Activated CD4-positive, alpha-beta T cell treated with anti-CD3 and anti-CD28 coated beads, Interleukin-10, Interleukin-2, amounts not matched to agents 100 ng/mL and 50 ng/mL, durations not matched to agents 16 hours and 8 hours (primary cell): ENCODE data around the gene SLC35F1.

ENCODE experiments used
- DNase-seq: peaks from one replicate; pipeline ENCODE4 v3.0.0-alpha.2; 2020

Gene SLC35F1

DNA sequence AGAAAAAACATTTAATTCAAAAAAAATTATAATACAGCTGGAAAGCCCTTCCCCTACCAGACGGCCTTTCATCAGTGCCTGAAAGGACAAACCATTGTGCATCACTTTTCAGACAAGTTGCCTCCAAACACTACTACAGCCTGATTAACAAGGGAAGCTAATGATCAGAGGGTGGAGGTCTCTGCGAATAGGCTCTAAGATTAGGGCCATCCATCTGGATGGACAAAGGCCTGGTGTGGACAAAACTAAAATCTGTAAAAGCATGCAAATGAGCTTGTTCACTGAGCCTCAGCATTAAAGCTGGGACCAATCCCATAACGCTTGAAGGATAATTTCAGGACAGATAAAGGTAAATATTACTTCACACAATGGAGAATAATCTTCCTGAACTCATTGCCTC, 412.4 kb downstream of the SLC35F1 start:
- DNase-seq: no peak

DNA sequence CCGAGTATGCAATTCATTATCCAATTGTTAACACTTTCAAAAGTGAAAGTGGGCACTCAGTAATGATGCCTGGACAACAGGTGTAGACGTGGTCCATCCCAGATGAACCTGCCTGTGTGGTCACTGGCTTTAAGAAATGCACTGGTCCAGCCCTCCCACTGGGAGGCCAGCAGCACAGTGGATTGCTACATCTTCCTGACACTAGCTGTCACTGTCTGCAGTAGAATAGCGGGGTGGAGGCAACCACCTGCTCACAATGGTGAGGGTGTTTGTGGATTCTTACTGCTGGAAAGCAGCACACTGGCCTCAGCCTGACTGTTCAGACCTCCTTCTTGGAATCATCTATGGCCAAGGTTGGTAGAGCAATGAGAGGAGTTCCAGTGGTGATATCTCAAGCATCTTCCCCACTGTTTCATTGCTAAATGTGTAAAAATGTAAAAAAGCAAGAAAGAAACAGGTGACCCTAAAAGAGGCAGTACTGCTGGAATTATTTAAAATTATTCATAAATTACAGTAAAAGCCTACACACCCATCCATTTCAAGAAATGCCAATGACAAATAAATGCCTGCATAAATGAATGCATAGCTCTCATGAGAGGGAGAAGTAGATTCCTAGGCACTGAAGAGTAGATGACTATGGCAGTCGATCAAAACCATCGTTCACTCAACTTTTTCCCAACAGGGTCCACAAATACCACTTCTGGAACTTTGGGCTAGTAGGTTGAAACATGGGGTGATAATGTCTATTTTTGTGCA, 413.0 kb downstream of the SLC35F1 start:
- no peak for DNase-seq

DNA sequence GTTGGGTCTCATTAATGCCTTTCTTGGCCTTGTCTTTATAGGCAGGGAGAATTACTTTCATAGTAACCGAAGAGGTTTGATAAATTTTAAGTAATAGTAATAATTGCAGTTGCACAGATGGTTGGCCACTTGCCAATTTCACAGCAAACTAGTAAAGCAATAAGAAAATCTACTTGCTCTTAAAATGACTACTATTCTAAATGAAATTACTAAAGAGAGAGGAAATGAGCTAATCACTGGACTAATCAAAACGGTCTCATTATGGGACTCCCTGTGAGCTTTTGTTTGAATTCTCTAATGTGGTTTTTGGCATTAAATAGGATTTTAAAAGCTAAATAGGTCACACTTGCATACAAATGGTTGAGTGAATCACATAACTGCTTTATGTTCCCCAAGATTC, 413.6 kb downstream of the SLC35F1 start:
- DNase-seq: peak; percentile 17

DNA sequence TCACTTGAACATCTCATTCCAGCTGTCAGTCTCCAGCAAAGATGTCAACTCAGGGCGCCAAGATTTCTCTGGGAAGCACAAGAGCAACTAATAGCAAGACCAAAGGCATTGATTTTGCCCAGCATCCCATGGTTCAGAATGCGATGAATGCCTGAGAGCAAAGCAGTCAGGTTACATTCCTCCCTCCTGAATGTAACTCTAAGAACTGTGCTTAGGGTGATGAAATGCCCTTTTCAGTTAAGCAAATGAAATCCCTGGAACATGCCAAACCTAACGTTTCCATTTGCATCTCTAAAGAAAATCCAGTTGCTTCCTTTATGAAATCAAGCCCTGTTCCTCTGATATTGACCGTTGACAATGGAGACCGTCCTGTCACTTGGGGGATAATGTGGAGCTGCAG, 417.1 kb downstream of the SLC35F1 start:
- no peak for DNase-seq

DNA sequence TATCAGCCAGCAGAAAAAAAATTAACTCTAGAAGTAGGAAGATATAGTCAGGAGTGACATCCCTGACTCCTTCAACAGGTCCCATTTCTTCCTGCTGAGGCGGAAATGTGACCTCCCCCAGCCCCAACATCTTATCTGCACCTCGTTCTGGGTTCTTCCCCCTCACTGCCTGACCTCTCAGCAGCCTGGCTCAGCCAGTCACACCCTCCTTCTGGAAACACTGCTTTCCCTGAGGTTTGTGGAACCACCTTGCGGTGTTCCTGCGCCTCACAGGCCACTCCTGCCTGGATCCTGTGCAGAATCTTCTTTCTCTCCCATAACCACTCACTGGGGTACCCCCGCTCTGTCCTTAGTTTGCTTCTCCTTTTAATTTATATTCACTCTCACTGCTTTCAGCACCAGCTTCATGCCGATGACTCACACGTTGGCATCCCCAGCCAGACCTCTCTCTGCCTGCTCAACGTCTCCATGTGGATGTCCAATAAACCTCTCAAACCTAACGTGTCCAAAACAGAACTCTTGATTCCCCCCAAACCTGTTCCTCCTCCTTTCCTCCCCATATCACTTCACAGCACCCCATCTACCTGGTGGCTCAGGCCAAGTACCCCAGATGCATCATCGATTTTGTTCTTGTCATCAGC, 418.3 kb downstream of the SLC35F1 start:
- DNase-seq: no peak

DNA sequence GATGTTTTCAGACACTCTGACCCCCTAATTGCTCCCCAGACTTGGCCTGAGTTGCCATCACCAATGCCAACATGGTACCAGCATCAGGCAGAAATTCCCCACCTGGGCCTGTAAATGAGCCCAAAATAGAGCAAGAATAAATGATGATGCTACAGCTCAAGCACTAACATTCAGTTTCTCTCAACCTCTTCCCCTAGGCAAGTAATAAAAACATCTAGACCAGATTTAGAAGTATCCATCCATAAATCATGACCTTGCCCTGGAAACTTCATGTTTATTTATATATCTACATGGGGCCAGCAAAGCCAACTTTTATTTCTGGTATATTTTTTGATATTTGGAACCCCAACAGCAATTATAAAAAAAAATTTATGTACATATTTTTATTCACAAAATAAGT, 419.6 kb downstream of the SLC35F1 start:
- no peak for DNase-seq

DNA sequence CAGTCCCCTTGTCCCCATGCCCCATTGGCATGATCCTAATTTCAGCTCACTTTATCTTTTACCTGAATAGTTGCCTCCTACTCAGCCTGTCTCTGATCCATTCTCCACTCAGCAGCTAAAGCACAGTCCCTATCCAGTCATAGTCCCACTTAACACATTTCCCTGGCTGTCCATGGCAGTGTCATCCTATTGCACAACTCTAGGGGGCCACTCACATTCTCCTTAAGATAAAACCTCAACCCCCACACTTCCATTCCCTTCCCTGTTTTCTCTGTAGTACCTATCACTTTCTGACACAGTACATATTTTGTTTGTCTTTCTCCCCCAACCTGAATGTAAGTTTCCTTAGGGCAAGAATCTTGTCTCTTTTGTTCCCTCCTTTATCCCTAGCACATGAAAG, 420.2 kb downstream of the SLC35F1 start:
- no peak for DNase-seq

DNA sequence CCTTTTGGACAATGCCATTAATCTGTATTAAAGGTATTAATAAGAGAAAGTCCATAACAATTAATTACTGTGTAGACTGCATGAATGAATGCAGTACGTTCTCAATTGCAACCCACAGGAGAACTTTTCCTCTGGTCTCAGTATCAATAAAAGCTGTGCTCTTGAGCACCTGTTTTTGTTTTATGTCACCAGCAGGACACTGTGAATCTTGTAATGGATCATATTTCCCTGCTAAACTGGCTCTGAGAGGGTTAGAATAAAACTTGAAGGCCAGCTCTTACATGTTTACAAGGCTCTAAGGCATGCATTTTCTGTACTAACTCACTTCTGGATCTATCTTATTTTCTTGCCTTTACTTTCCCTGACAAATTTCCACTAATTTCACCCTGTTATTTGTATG, 426.7 kb downstream of the SLC35F1 start:
- no peak for DNase-seq

DNA sequence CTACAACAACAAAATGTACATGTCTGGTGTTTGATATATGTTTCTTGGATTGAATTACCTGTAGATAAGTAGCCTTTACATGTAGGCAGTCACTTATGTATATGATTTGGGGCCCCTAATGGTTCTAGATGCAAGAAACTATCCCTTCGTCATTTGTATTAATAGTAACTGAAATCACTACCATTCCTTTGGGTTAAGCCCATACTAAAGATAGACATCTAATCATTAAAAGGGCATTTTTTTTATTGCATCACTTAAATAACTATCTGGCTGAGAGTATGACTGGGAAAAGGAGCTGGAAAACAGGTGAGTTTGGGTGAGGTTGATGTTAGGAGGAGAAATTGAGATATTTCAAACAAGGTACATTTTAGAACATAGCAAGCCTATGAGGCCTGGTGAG, 427.6 kb downstream of the SLC35F1 start:
- DNase-seq: no peak

DNA sequence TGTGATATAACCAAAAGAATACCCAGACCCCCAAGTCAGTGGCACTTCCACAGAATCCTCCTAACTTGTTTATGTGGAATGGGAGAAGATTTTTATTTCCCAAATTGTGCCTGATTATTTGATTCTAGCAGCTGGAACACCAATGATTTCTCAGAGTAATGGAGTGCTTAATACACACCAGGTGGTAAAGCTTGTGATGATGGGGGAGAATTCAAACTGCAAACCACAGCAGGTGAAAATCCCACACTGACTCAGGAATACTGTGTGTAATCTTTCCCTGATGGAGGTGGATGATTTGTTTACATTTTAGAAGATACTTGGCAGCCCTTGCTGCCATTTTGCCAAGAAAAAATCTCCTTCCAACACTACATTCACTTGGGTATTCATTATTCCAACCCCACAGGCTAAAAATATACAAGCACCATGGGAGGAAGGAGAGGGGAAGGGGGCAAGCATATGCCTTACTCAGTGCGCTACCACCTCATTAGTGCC, 428.3 kb downstream of the SLC35F1 start:
- no peak for DNase-seq

DNA sequence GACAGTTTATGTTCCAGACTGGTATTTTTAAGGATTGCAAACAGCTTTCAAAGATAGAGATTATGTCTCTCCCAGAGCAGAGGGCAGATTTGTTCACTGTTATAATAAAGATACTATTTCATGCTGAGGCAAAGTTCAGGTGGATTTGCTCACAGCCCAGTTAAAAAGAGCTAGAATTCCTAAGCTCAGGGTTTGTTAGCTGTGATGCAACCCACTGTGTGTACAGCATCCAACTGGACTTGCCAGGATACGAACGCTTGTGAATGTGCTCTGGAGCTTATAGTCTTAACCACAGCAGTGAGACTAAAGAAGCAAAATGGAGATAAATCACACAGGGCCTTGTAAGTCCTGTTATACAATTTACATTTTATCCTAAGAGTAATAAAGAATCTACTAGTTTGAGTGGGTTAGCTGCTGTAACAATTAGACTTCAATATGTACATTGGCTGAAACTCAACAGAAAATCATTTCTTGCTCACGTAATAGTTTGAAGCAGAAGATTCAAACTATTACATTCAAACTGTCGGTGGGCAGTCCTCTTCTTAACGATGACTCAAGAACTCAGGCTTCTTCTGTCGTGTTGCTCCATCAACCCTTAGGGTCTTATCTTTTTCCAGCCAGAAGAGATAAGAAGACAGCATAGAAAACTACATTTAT, 437.1 kb downstream of the SLC35F1 start:
- DNase-seq: no peak

DNA sequence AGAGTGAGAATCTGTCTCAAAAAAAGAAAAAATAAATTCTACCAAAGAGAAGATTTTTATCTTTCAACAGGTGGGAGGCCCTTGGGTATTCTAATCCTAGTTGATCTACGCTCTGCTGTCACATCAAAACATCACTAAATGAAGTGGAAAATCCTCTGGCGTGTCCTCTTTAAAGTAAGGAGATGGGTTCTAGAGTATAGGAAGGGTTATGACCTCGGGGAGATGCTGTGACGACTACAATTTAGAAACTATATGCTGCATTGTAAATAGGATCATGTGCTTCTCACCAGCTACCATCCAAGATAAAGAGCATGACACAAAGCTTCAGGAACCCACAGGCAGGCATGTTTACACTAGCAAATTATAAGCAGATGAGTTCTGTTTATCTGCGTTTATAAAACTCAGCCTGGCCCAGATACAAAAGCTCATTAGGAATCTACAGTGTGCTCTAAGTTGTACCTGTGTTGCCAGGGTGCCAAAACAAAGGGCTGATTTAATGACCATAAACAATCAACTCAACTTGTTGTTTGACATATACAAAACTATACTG, 443.9 kb downstream of the SLC35F1 start:
- no peak for DNase-seq

DNA sequence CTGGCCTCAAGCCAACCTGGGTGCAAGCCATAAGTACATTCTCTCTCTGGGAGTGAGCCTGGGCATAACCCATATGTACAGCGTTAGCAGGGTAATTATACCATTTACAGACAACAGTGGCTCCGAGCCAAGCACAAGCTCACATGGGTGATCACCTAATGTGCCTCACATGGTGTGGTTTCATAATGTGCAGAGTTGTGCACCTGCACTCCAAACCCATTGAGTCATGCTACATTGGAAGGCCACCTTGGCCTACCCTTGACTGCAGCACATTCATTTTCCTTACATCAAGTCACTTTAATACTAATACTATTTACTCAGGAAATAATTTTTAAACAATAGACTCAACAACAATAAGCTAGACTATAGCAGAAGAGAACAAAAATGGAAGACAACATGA, 446.5 kb downstream of the SLC35F1 start:
- no peak for DNase-seq

DNA sequence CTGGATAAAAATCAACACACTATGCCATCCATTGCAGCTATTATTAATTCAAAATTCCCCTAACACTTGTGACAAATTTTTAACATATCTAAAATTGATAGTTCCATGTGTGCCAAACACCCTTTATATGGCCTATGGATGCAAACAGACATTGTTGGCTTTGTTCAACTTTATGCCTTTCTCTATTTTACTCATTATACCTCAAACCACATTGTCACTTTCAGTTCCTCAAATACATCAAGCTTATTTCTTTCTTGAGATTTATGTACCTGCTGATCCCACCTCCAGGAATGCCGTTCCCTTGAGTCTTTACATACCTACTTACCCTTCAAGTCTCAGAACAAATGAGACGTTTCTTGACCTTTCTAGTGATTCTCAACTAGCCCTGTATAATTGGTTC, 447.6 kb downstream of the SLC35F1 start:
- DNase-seq: peak; percentile 1

DNA sequence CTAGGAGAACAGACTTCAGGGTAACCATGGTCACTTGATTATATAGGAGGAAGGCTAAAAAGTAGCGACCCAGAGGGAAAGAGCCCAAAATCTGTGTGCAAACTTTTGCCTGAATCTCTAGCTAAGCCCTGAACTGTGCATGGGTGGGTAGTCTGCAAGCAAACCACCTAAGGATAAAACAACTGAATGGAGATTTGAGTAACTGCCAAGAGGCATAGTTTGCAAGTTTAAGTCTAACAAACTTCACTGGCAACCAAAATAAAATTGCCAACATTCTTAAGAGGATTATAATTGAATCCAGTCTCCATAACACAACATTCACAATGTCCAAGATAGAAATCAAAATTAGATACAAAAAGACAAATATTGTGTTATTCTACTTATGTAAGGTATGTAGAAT, 449.0 kb downstream of the SLC35F1 start:
- DNase-seq: no peak

DNA sequence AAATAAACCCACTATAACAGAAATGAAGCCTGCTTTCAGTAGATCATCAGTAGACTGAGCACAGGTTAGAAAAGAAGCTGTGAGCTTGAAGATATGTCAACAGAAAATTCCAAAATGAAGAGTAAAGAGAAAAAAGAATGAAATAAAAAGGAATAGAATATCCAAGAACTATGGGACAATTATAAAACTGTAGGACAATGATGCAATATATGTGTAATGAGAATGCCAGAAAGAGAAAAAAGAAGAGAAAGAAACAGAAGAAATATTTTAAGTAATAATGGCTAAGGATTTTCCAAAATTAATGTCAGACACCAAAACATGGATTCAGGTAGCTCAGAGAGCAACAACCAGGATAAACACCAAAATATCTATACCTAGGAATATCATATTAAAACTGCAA, 449.6 kb downstream of the SLC35F1 start:
- no peak for DNase-seq
